OCI-LY1 (cell line): Measurements from ENCODE around the gene NFIA.

Experiments
- CTCF ChIP-seq: fragments of 200-600 bp; sonication (generic), shearing (Covaris generic); IDR thresholded peaks from 2 replicates; pipeline ENCODE4 v1.5.1; 2017; ENCODE audit warnings: mild to moderate bottlenecking, antibody characterized with exemption, low read length, moderate library complexity, mixed read lengths
- EZH2 ChIP-seq: fragments of 200-600 bp; sonication (generic), shearing (Covaris generic); IDR thresholded peaks from 2 replicates; pipeline ENCODE4 v1.8.0; 2017; ENCODE audit warnings: borderline replicate concordance, mixed run types, mild to moderate bottlenecking, antibody characterized with exemption, low read length, moderate library complexity, mixed read lengths

- no peak for TF ChIP-seq CTCF
- TF ChIP-seq EZH2 = no peak
These were observed 248.2 kb downstream of the NFIA start for GRCh38 chr1:61330571-61330970.
